SW480 (cell line): ENCODE results near the gene CEP41.

Source experiments
- DNase-seq: peaks from one replicate; pipeline ENCODE4 v3.0.0-alpha.2; 2016; ENCODE audit warnings: low spot score

The CEP41 gene

GRCh38 chr7:130417213-130417612, 23.6 kb downstream of the CEP41 start:
- DNase-seq, result no peak

- no peak for DNase-seq
Observed at GRCh38 chr7:130415006-130415405, 25.8 kb downstream of the CEP41 start.

- DNase-seq, result no peak
Observed at GRCh38 chr7:130413201-130413600, 27.6 kb downstream of the CEP41 start.

GRCh38 chr7:130410868-130411541, 29.8 kb downstream of the CEP41 start:
- no peak for DNase-seq

- DNase-seq, result no peak
Observed at GRCh38 chr7:130409712-130410072, 31.1 kb downstream of the CEP41 start.

- no peak for DNase-seq
Observed at GRCh38 chr7:130409067-130409711, 31.6 kb downstream of the CEP41 start.

- no peak for DNase-seq
Observed at GRCh38 chr7:130405003-130405402, 35.8 kb downstream of the CEP41 start.

GRCh38 chr7:130401578-130401977, 39.2 kb downstream of the CEP41 start:
- DNase-seq, result no peak

- no peak for DNase-seq
Observed at GRCh38 chr7:130401101-130401500, 39.7 kb downstream of the CEP41 start.

- no peak for DNase-seq
Observed at GRCh38 chr7:130400120-130400572, 40.7 kb downstream of the CEP41 start.

GRCh38 chr7:130398526-130399090, 42.2 kb downstream of the CEP41 start:
- no peak for DNase-seq

GRCh38 chr7:130397758-130398073, 43.1 kb downstream of the CEP41 start:
- DNase-seq, result no peak

- no peak for DNase-seq
Observed at GRCh38 chr7:130397051-130397757, 43.6 kb downstream of the CEP41 start.

- DNase-seq, result no peak
Observed at GRCh38 chr7:130396109-130396508, 44.7 kb downstream of the CEP41 start.

- DNase-seq, result no peak
Observed at GRCh38 chr7:130395421-130395820, 45.4 kb downstream of the CEP41 start.

- no peak for DNase-seq
Observed at GRCh38 chr7:130394421-130395195, 46.2 kb downstream of the CEP41 start.

GRCh38 chr7:130393841-130394411, 46.9 kb downstream of the CEP41 start:
- DNase-seq, result no peak

- no peak for DNase-seq
Observed at GRCh38 chr7:130393101-130393561, 47.7 kb downstream of the CEP41 start.

GRCh38 chr7:130390486-130390885, 50.3 kb downstream of the CEP41 start:
- DNase-seq, result no peak

GRCh38 chr7:130388671-130389070, 52.1 kb downstream of the CEP41 start:
- DNase-seq, result no peak

- DNase-seq, result no peak
Observed at GRCh38 chr7:130387628-130388403, 53.0 kb downstream of the CEP41 start.
